Natural killer cell (primary cell): Measurements from ENCODE around the gene SSTR3. TPM values are rescaled to one million over a fixed set of nuclear protein-coding genes. Genes with fewer than 3 reads are reported as not detected.

Experiments used
- ATAC-seq, 3 donors: fragments of 150-1000 bp in 2 of 3; fragments of 200-7000 bp in 1 of 3; cut with Tn5 transposase; 1 replicate in 1 of 3; 2 replicates in 2 of 3; pipeline ENCODE4 v1.10.0; 2021; ENCODE audit warnings: mild to moderate bottlenecking in 2 of 3, moderate library complexity in 2 of 3
- DNase-seq, 2 donors: peaks; one replicate each; pipeline versions ENCODE4 v3.0.0 to v3.0.0-alpha.2; 2013 to 2021; ENCODE audit warnings: mixed read lengths in 1 of 2
- H3K27ac ChIP-seq: one replicate; pipeline ENCODE4 v1.5.1; 2013; ENCODE audit warnings: mild to moderate bottlenecking, low read length
- H3K27me3 ChIP-seq: one replicate; pipeline ENCODE4 v1.6.1; 2013; ENCODE audit warnings: low read length; ENCODE audit not compliant: control insufficient read depth, insufficient read depth
- H3K36me3 ChIP-seq: one replicate; pipeline ENCODE4 v1.6.1; 2013; ENCODE audit warnings: low read length; ENCODE audit not compliant: control insufficient read depth, insufficient read depth
- H3K4me1 ChIP-seq: one replicate; pipeline ENCODE4 v1.6.1; 2013; ENCODE audit warnings: low read length; ENCODE audit not compliant: control insufficient read depth, insufficient read depth
- H3K4me3 ChIP-seq: one replicate; pipeline ENCODE4 v1.5.1; 2013; ENCODE audit warnings: low read length
- H3K9me3 ChIP-seq: one replicate; pipeline ENCODE4 v1.6.1; 2013; ENCODE audit warnings: low read length; ENCODE audit not compliant: control insufficient read depth, insufficient read depth
- H3K27ac Mint-ChIP-seq, 2 donors: one replicate each; pipeline ENCODE4 v1.8.0; 2022; ENCODE audit warnings: mild to moderate bottlenecking in 2 of 2, mixed read lengths in 2 of 2, moderate library complexity in 1 of 2
- H3K27me3 Mint-ChIP-seq, 2 donors: one replicate each; pipeline ENCODE4 v1.8.0; 2022; ENCODE audit warnings: low read depth in 2 of 2, mixed read lengths in 2 of 2
- H3K36me3 Mint-ChIP-seq: one replicate; pipeline ENCODE4 v1.8.0; 2022; ENCODE audit warnings: mixed read lengths
- H3K4me1 Mint-ChIP-seq, 2 donors: one replicate each; pipeline ENCODE4 v1.8.0; 2022; ENCODE audit warnings: mixed read lengths in 2 of 2
- H3K4me3 Mint-ChIP-seq: one replicate; pipeline ENCODE4 v1.8.0; 2022; ENCODE audit warnings: mild to moderate bottlenecking, moderate library complexity, mixed read lengths
- H3K9me3 Mint-ChIP-seq, 2 donors: one replicate each; pipeline ENCODE4 v1.8.0; 2022; ENCODE audit warnings: mixed read lengths in 2 of 2
- CTCF ChIP-seq: fragments of 200-600 bp; IDR thresholded peaks from one replicate; pipeline ENCODE4 v1.8.0; 2022; ENCODE audit warnings: antibody characterized with exemption
- WGBS: methylation state at CpG from one replicate; pipeline ENCODE4 v1.1.7; 2013; ENCODE audit warnings: missing lambda C conversion rate; ENCODE audit not compliant: insufficient coverage; 5-methylcytosine and 5-hydroxymethylcytosine counted together
- intact Hi-C: fragments of 100-400 bp; cut with micrococcal nuclease; formaldehyde crosslinking; loops from one replicate; pipeline ENCODE4 v1.14.2; 2022
- total RNA-seq, 4 donors: library from RNA; stranded (reverse); fragments of 120-200 nt in 1 of 4; gene quantifications; one replicate each; pipeline versions ENCODE4 v1.2.3 to v1.2.4, GENCODE V29; 2013 to 2022

Gene SSTR3
- total RNA-seq, 3 donors from 2014 or later (not counting 1 experiment from before 2014, with no cell fraction given) = 0.20 to 0.64 (median 0.23) TPM

- Histone ChIP-seq H3K4me1 (peaks cover 66% of the 10 kb centered on the region), H3K9me3 (no peaks in the 10 kb centered on the region), H3K4me3 (no peak overlapping the region), H3K27ac (no peak overlapping the region), H3K36me3 (no peaks in the 10 kb centered on the region), H3K27me3 (no peaks in the 10 kb centered on the region)
- DNase-seq = peak in 1 of 2 donors; percentile 42
- WGBS = 58% methylated on average over 15 of the region's 17 CpGs
- no peaks in the 10 kb centered on the region for H3K36me3 Mint-ChIP-seq
- H3K27me3 Mint-ChIP-seq = no peaks in the 10 kb centered on the region
- H3K27ac Mint-ChIP-seq = peak overlapping the region in 1 of 2 donors; percentile 66
- H3K4me1 Mint-ChIP-seq = peaks cover 41 to 56% of the 10 kb centered on the region in 2 donors
- intact Hi-C loops = no loop called here
- no peak for TF ChIP-seq CTCF
- ATAC-seq = peak in 2 of 3 donors; percentile 23 to 30
- peak overlapping the region; percentile 31 for H3K4me3 Mint-ChIP-seq
- no peaks in the 10 kb centered on the region for H3K9me3 Mint-ChIP-seq
Observed at GRCh38 chr22:37183432-37184379, 28.6 kb downstream of the SSTR3 start.

GRCh38 chr22:37182949-37183245 is 29.4 kb downstream of the SSTR3 start:
- WGBS = 83% methylated on average over 3 of the region's 3 CpGs
- ATAC-seq (no peak), DNase-seq (no peak)
- Histone ChIP-seq H3K4me1 (peaks cover 66% of the 10 kb centered on the region), H3K4me3 (no peak overlapping the region), H3K27me3 (no peaks in the 10 kb centered on the region), H3K9me3 (no peaks in the 10 kb centered on the region), H3K36me3 (no peaks in the 10 kb centered on the region), H3K27ac (no peak overlapping the region)
- Mint-ChIP-seq H3K27ac (no peak overlapping the region), H3K4me3 (no peak overlapping the region), H3K27me3 (no peaks in the 10 kb centered on the region), H3K4me1 (peaks cover 40 to 53% of the 10 kb centered on the region in 2 donors), H3K36me3 (no peaks in the 10 kb centered on the region), H3K9me3 (no peaks in the 10 kb centered on the region)
- intact Hi-C loops = no loop called here
- TF ChIP-seq CTCF = no peak

GRCh38 chr22:37182101-37182948 is 30.0 kb downstream of the SSTR3 start:
- Mint-ChIP-seq H3K4me3 (no peak overlapping the region), H3K9me3 (no peaks in the 10 kb centered on the region), H3K4me1 (peaks cover 41 to 53% of the 10 kb centered on the region in 2 donors), H3K36me3 (no peaks in the 10 kb centered on the region), H3K27me3 (no peaks in the 10 kb centered on the region), H3K27ac (no peak overlapping the region)
- Histone ChIP-seq H3K27ac (no peak overlapping the region), H3K36me3 (no peaks in the 10 kb centered on the region), H3K4me3 (no peak overlapping the region), H3K4me1 (peaks cover 66% of the 10 kb centered on the region), H3K9me3 (no peaks in the 10 kb centered on the region), H3K27me3 (no peaks in the 10 kb centered on the region)
- ATAC-seq (no peak), DNase-seq (no peak)
- intact Hi-C loops = no loop called here
- 92% methylated on average over 37 of the region's 37 CpGs for WGBS
- TF ChIP-seq CTCF = no peak
